Bronchial epithelial cell (primary cell): ENCODE measurements around the gene HK2. TPM values are rescaled to one million over a fixed set of nuclear protein-coding genes. Genes with fewer than 3 reads are reported as not detected.

ENCODE experiments used
- DNase-seq: peaks from one replicate; pipeline ENCODE4 v3.0.0-alpha.2; 2010; ENCODE audit warnings: low read depth
- FAIRE-seq: peaks from 2 replicates; lab custom pipeline; 2011; peaks lifted over from hg19 to GRCh38; lab: Jason Lieb, UNC
- H3K27me3 ChIP-seq: 2 replicates; pipeline ENCODE4 v1.5.1; 2011; ENCODE audit warnings: low read length; ENCODE audit not compliant: control insufficient read depth, insufficient read depth
- H3K36me3 ChIP-seq: 2 replicates; pipeline ENCODE4 v1.5.1; 2011; ENCODE audit warnings: low read length; ENCODE audit not compliant: control insufficient read depth, insufficient read depth
- H3K4me3 ChIP-seq: 2 replicates; pipeline ENCODE4 v1.5.1; 2011; ENCODE audit warnings: mild to moderate bottlenecking, low read depth, low read length, control low read depth
- total RNA-seq: library from RNA; depleted of rRNA; stranded (reverse); fragments of >200 nt; gene quantifications from 2 replicates; pipeline ENCODE4 v1.2.1, GENCODE V29; 2014
- TF ChIP-seq, protein P1 (sequence below): IDR thresholded peaks from 2 replicates; pipeline ENCODE4 v1.5.1; 2011; ENCODE audit warnings: mild to moderate bottlenecking, moderate library complexity, low read length, control low read depth, inconsistent platforms; ENCODE audit not compliant: insufficient read depth, severe bottlenecking

The HK2 gene
- total RNA-seq, 1 donor from 2014 or later: 158 TPM

DNA sequence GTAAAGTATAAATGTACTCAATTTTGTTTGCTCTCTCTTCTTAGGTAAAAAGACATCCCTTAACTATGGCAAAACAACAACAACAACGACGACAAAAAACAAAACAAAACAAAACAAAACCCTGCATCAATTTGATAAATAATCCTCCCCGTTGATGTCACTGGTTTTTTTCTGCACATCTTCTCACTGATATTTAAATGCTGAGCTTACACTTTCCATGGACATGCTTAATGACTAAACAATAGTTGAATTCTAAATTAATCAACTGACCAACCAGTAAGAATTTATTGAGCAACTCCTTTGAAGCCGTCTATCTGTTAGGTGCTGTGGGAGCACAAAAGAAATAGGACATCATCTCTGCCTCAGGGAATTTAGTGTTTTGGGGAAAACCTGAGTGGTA, 104.3 kb downstream of the HK2 start:
- Histone ChIP-seq H3K27me3 (no peaks in the 10 kb centered on the region), H3K4me3 (no peak overlapping the region), H3K36me3 (no peaks in the 10 kb centered on the region)
- TF ChIP-seq, protein P1, sequence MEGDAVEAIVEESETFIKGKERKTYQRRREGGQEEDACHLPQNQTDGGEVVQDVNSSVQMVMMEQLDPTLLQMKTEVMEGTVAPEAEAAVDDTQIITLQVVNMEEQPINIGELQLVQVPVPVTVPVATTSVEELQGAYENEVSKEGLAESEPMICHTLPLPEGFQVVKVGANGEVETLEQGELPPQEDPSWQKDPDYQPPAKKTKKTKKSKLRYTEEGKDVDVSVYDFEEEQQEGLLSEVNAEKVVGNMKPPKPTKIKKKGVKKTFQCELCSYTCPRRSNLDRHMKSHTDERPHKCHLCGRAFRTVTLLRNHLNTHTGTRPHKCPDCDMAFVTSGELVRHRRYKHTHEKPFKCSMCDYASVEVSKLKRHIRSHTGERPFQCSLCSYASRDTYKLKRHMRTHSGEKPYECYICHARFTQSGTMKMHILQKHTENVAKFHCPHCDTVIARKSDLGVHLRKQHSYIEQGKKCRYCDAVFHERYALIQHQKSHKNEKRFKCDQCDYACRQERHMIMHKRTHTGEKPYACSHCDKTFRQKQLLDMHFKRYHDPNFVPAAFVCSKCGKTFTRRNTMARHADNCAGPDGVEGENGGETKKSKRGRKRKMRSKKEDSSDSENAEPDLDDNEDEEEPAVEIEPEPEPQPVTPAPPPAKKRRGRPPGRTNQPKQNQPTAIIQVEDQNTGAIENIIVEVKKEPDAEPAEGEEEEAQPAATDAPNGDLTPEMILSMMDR: no peak
- DNase-seq: no peak
- no peak for FAIRE-seq

GRCh38 chr2:74939919-74940812, 106.2 kb downstream of the HK2 start:
- Histone ChIP-seq H3K36me3 (no peaks in the 10 kb centered on the region), H3K4me3 (no peak overlapping the region), H3K27me3 (no peaks in the 10 kb centered on the region)
- TF ChIP-seq, protein P1: no peak
- FAIRE-seq (no peak), DNase-seq (no peak)

DNA sequence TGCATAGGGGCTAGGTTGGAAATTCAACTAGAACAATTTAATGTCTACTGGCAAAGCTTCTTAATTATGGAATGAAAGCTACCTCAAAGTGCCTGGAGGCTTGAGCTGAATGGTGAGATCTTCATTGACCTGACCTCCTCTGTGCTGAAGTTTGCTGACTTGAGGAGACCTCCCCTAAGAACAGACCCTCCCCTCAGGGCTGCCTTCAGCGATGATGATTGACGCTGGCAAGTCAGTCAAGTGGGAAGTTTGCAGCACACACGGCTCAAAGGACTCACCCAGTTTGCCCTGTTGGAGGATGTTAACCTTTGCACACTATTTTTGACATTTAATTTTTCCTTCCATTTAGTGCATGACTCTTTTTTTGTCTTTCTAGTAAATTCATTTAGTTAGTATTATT, 107.4 kb downstream of the HK2 start:
- Histone ChIP-seq H3K27me3 (no peaks in the 10 kb centered on the region), H3K36me3 (no peaks in the 10 kb centered on the region), H3K4me3 (no peak overlapping the region)
- FAIRE-seq (no peak), DNase-seq (no peak)
- TF ChIP-seq, protein P1: no peak

- no peaks in the 10 kb centered on the region for H3K27me3 ChIP-seq
- DNase-seq: no peak
- no peak overlapping the region for H3K4me3 ChIP-seq
- no peak for FAIRE-seq
- H3K36me3 ChIP-seq: no peaks in the 10 kb centered on the region
- TF ChIP-seq, protein P1: no peak
Observed at GRCh38 chr2:74942263-74942662, 108.3 kb downstream of the HK2 start.

Other genes with a start within 250 kb of the HK2 start
- gene M1AP, start 185.8 kb upstream of the HK2 start, total RNA-seq: 0.53 and 1.0 TPM in 2 replicates
- gene SEMA4F, start 179.9 kb upstream of the HK2 start, total RNA-seq: 3.2 and 5.1 TPM in 2 replicates
- 21.9 and 31.9 TPM in 2 replicates for gene POLE4, start 124.5 kb downstream of the HK2 start, total RNA-seq